Peyer's patch (tissue), 4 donors: ENCODE data around the gene COX6A2. TPM values are rescaled to one million over a fixed set of nuclear protein-coding genes. Genes with fewer than 3 reads are reported as not detected.

ENCODE experiments used
- DNase-seq, 3 donors: peaks; one replicate each; pipeline ENCODE4 v3.0.0-alpha.2; 2017 to 2019
- H3K27ac ChIP-seq, 4 donors: fragments of 200-600 bp; sonication (generic); one replicate each; pipeline ENCODE4 v1.5.1; 2016 to 2019
- H3K27me3 ChIP-seq, 2 donors: fragments of 200-600 bp; sonication (generic); one replicate each; pipeline ENCODE4 v1.5.1; 2019
- H3K36me3 ChIP-seq, 3 donors: fragments of 200-600 bp; sonication (generic); one replicate each; pipeline ENCODE4 v1.5.1; 2016 to 2019
- H3K4me1 ChIP-seq, 4 donors: fragments of 200-600 bp; sonication (generic); one replicate each; pipeline ENCODE4 v1.5.1; 2016 to 2019
- H3K4me3 ChIP-seq, 4 donors: fragments of 200-600 bp; sonication (generic); 1 replicate in 3 of 4; 2 replicates in 1 of 4; pipeline ENCODE4 v1.5.1; 2016 to 2019; ENCODE audit warnings: mild to moderate bottlenecking in 1 of 4
- H3K9me3 ChIP-seq, 4 donors: fragments of 200-600 bp; sonication (generic); one replicate each; pipeline ENCODE4 v1.5.1; 2016 to 2019; ENCODE audit warnings: mild to moderate bottlenecking in 1 of 4
- POLR2A ChIP-seq, 2 donors: fragments of 450-650 bp; IDR thresholded peaks; one replicate each; pipeline ENCODE4 v1.5.1; 2017; ENCODE audit warnings: antibody characterized with exemption in 2 of 2, mild to moderate bottlenecking in 2 of 2, moderate library complexity in 2 of 2
- total RNA-seq, 4 donors: library from RNA; depleted of rRNA; stranded (reverse); fragments of >200 nt; gene quantifications; one replicate each; pipeline ENCODE4 v1.1.0, GENCODE V29; 2016
- TF ChIP-seq, protein P1 (sequence below), 6 experiments: fragments of 450-650 bp in 4 of 6; fragments of 200-600 bp in 2 of 6; sonication (generic) in 1 of 6; IDR thresholded peaks; one replicate each; pipeline ENCODE4 v1.5.1; 2017 to 2019; ENCODE audit warnings: antibody characterized with exemption in 6 of 6, mild to moderate bottlenecking in 3 of 6, moderate library complexity in 1 of 6

The COX6A2 gene
- total RNA-seq, 4 donors from 2014 or later = not detected

DNA sequence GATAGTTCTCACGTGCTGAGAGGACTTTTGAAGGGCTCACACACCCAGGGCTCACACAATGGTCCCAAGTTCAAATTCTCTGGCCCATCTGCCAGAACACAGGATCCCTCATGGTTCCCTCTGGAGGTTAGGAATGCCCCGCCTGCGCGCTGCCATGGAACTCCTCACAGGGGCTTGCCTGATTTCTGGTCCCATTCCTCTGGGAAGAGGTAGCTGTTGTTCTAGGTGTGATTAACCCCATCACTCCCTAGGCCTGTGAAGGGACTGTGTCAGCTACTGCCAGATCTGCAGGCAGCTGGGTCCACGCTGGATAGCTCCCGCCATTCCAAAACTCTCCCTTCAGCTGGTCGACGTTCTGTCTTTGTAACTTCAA is 28.8 kb upstream of the COX6A2 start:
- H3K36me3 ChIP-seq = peaks cover 0 to 2% (median 0%) of the 10 kb centered on the region in 3 donors
- peak overlapping the region in 1 of 4 donors; percentile 72 for H3K4me3 ChIP-seq
- no peak overlapping the region for H3K27ac ChIP-seq
- peaks cover 9 to 69% (median 21%) of the 10 kb centered on the region in 4 donors for H3K4me1 ChIP-seq
- H3K27me3 ChIP-seq = no peaks in the 10 kb centered on the region
- DNase-seq = no peak
- TF ChIP-seq, protein P1, sequence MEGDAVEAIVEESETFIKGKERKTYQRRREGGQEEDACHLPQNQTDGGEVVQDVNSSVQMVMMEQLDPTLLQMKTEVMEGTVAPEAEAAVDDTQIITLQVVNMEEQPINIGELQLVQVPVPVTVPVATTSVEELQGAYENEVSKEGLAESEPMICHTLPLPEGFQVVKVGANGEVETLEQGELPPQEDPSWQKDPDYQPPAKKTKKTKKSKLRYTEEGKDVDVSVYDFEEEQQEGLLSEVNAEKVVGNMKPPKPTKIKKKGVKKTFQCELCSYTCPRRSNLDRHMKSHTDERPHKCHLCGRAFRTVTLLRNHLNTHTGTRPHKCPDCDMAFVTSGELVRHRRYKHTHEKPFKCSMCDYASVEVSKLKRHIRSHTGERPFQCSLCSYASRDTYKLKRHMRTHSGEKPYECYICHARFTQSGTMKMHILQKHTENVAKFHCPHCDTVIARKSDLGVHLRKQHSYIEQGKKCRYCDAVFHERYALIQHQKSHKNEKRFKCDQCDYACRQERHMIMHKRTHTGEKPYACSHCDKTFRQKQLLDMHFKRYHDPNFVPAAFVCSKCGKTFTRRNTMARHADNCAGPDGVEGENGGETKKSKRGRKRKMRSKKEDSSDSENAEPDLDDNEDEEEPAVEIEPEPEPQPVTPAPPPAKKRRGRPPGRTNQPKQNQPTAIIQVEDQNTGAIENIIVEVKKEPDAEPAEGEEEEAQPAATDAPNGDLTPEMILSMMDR (IDR thresholded peaks at IDR 0.05) = no peak
- no peak for TF ChIP-seq POLR2A (IDR thresholded peaks at IDR 0.05)
- no peaks in the 10 kb centered on the region for H3K9me3 ChIP-seq

DNA sequence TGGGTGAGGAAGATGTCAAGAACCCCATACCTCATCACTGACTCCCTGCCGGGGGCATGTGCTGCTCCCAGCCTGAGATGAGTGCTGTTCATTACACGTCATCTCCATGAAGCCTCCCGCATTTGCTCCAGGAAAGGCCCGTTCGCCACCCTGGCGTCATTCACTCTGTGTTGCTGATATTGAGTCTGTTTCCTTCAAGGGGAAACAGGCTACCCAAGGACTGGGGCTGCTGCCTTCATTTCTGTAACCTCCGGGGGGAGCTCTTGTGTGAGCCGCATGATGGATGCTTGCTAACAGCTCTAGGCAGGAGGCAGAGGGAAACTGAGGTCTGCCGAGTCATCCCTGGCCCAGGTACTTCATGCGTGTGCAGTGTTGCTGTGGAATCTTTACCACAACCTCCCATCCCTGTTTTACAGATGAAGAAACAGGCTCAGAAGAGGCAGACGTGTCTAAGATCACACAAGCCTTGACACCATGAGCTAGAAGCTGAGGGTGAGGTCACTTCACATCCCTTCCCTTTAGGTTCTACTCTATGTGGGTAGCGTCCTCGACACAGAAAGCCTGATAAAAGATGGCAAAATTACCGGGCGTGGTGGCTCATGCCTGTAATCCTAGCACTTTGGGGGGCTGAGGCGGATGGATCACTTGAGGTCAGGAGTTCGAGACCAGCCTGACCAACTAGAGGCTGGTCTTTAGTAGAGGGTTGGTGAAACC is 27.6 kb upstream of the COX6A2 start:
- Histone ChIP-seq H3K4me3 (no peak overlapping the region), H3K36me3 (no peaks in the 10 kb centered on the region), H3K4me1 (peaks cover 9 to 72% (median 20%) of the 10 kb centered on the region in 4 donors), H3K27ac (no peak overlapping the region), H3K27me3 (no peaks in the 10 kb centered on the region), H3K9me3 (no peaks in the 10 kb centered on the region)
- DNase-seq = peak in 2 of 3 donors; percentile 44 to 49
- TF ChIP-seq, protein P1 (IDR thresholded peaks at IDR 0.05) = peak in 3 of 6 experiments; percentile 10 to 24 (median 12)
- TF ChIP-seq POLR2A (IDR thresholded peaks at IDR 0.05) = no peak

DNA sequence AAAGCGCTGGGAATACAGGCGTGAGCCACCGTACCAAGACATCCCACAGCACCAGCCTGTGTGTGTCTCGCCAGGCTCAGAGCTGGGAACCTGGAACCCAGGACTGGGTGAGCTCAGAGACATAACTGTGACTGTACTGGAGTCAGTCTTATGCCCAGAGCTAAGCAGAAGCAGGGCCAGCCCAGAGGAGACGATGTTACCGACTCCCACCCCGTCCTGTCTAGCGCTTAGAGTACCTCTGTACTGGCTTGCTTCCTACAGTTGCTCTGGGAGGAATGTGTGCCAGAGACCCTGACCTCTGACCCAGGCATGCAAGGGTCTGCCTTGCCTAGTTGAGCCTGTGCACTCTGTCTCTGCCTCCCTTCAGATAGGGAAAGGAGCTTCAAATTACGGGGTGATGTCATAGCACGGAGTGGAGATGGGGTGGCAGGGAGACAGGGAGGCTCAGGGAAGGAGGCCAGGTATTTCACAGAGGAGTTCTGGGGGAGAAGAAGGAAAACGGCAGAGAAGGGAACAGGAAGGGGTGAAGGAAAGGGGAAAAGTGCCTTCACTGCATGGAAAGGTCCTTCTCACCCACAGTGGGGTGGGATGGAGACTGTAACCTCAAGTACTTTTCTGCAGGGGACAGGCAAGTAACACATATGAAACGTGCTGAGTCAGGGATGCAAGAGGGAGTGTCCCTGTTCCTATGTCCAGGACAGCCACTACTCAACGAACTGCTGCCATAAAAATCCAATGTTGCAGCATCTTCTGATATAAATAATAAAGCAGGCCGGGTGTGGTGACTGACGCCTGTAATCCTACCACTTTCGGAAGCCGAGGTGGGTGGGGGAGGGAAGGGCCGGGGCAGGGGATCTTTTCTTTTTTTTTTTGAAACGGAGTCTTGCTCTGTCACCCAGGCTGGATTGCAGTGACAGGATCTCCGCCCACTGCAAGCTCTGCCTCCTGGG is 25.4 kb upstream of the COX6A2 start:
- TF ChIP-seq, protein P1 (IDR thresholded peaks at IDR 0.05) = peak in 1 of 6 experiments; percentile 38
- TF ChIP-seq POLR2A (IDR thresholded peaks at IDR 0.05) = no peak
- H3K27ac ChIP-seq = peak overlapping the region; percentile 8 to 91 (median 62)
- H3K4me3 ChIP-seq = no peak overlapping the region
- peak in 2 of 3 donors; percentile 76 to 87 for DNase-seq
- H3K4me1 ChIP-seq = peaks cover 9 to 64% (median 16%) of the 10 kb centered on the region in 4 donors
- H3K9me3 ChIP-seq = no peaks in the 10 kb centered on the region
- H3K36me3 ChIP-seq = no peaks in the 10 kb centered on the region
- H3K27me3 ChIP-seq = no peaks in the 10 kb centered on the region

DNA sequence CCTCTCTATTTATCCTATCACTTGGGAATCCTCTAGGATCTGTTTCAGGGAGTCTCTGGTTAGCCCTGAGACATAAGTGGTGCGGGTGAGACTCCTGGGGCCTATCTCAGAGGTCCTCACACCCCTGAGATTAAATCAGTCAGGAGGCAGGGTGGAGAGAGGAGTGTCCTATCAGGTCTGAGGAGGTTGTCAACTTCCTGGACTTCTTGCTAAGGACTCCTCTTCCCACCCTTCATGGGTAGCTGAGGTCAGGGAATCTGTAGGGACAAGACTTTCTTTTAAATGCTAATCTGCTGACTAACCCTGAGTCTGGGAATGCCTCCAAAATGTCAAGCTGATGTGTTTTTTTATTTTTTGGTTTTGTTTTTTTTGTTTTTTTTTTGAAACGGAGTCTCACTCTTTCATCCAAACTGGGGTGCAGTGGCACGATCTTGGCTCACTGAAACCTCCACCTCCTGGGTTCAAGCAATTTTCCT is 24.5 kb upstream of the COX6A2 start:
- TF ChIP-seq, protein P1 (IDR thresholded peaks at IDR 0.05) = no peak
- TF ChIP-seq POLR2A (IDR thresholded peaks at IDR 0.05) = no peak
- no peaks in the 10 kb centered on the region for H3K9me3 ChIP-seq
- H3K4me1 ChIP-seq = peaks cover 6 to 60% (median 15%) of the 10 kb centered on the region in 4 donors
- no peak overlapping the region for H3K4me3 ChIP-seq
- H3K27me3 ChIP-seq = no peaks in the 10 kb centered on the region
- peak overlapping the region; percentile 8 to 91 (median 62) for H3K27ac ChIP-seq
- DNase-seq = peak in 1 of 3 donors; percentile 34
- no peaks in the 10 kb centered on the region for H3K36me3 ChIP-seq

DNA sequence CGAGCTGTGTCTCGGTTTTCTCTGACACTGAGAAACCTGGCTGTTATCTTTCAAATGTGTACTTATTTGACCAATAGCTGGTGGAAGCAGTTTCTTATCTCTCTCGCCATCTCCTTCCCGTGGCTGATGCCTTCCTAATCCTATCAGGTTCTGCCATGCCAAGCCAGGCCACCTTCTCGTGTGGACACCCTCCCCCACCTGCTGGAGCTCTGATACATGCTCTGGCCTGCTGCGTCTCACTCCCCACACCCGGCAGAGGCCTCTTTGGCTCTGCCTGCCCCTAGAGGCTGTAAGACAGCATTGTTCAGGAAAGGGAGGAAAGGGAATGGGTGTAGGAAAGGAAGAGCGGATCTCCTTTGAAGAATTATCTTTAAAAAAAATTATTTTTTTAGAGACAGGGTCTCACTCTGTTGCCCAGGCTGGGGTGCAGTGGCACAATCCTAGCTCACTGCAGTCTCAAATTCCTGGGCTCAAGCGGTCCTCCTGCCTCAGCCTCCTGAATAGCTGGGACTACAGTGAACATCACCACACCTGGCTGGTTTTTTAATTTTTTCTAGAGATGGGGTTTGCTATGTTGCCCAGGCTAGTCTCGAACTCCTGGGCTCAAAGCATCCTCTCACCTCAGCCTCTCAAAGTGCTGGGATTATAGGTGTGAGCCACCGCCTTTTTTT is 23.7 kb upstream of the COX6A2 start:
- no peaks in the 10 kb centered on the region for H3K36me3 ChIP-seq
- TF ChIP-seq, protein P1 (IDR thresholded peaks at IDR 0.05) = peak in 4 of 6 experiments; percentile 36 to 66 (median 62)
- no peak for TF ChIP-seq POLR2A (IDR thresholded peaks at IDR 0.05)
- peak overlapping the region in 2 of 4 donors; percentile 43 to 64 for H3K27ac ChIP-seq
- no peaks in the 10 kb centered on the region for H3K9me3 ChIP-seq
- DNase-seq = peak in 2 of 3 donors; percentile 59 to 66
- no peak overlapping the region for H3K4me3 ChIP-seq
- H3K4me1 ChIP-seq = peaks cover 3 to 51% (median 9%) of the 10 kb centered on the region in 4 donors
- no peaks in the 10 kb centered on the region for H3K27me3 ChIP-seq
